Measurements from ENCODE around the gene WWC1. TPM values are rescaled to one million over a fixed set of nuclear protein-coding genes. Genes with fewer than 3 reads are reported as not detected.

WWC1 gene
- total RNA-seq, 1 experiment from 2014 or later, result 52.6 TPM

DNA sequence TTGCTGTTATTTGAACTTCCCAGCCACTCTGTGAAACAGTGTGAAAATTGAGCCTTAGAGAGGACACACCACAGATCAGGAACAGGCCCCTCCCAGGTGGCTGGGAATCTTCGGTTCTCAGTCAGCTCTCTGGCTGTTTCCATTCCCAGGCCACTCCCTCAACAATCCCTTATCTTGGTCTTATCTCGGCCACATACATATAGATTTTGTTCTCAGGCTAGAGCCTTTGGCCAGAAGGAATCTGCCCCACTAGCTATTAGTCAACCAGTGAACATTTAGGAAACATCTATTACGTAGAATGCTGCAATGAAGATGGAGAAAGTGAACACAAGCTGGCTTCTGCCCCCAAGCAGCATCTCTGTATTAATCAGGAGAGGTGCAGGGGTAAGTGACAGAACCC lies 21.0 kb upstream of the WWC1 start:
- no peaks in the 10 kb centered on the region for H3K9me2 ChIP-seq (ENCODE audit: insufficient read depth)
- TF ChIP-seq ATF3 (IDR thresholded peaks at IDR 0.05), result no peak
- TF ChIP-seq EGR1 (IDR thresholded peaks at IDR 0.05; ENCODE audit: low read depth), result no peak
- no peak for TF ChIP-seq ZFX (IDR thresholded peaks at IDR 0.05)
- TF ChIP-seq EZH2phosphoT487 (IDR thresholded peaks at IDR 0.05; ENCODE audit: borderline replicate concordance), result no peak
- no peak for TF ChIP-seq SIN3A (IDR thresholded peaks at IDR 0.05; ENCODE audit: low read depth)
- TF ChIP-seq POLR2A (IDR thresholded peaks at IDR 0.05; ENCODE audit: borderline replicate concordance, extremely low read depth, insufficient read depth, insufficient read length), result no peak
- TF ChIP-seq CEBPB (IDR thresholded peaks at IDR 0.05; ENCODE audit: low read depth), result no peak
- no peak for TF ChIP-seq TCF7L2 (IDR thresholded peaks at IDR 0.05; ENCODE audit: borderline replicate concordance, extremely low read depth, insufficient read depth, insufficient read length)
- TF ChIP-seq FOSL1 (IDR thresholded peaks at IDR 0.05; ENCODE audit: low read depth), result no peak
- TF ChIP-seq YY1 (IDR thresholded peaks at IDR 0.05; ENCODE audit: extremely low read depth, insufficient replicate concordance, low read depth, low read length), result no peak
- TF ChIP-seq, protein P1, sequence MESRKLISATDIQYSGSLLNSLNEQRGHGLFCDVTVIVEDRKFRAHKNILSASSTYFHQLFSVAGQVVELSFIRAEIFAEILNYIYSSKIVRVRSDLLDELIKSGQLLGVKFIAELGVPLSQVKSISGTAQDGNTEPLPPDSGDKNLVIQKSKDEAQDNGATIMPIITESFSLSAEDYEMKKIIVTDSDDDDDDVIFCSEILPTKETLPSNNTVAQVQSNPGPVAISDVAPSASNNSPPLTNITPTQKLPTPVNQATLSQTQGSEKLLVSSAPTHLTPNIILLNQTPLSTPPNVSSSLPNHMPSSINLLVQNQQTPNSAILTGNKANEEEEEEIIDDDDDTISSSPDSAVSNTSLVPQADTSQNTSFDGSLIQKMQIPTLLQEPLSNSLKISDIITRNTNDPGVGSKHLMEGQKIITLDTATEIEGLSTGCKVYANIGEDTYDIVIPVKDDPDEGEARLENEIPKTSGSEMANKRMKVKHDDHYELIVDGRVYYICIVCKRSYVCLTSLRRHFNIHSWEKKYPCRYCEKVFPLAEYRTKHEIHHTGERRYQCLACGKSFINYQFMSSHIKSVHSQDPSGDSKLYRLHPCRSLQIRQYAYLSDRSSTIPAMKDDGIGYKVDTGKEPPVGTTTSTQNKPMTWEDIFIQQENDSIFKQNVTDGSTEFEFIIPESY (IDR thresholded peaks at IDR 0.05; ENCODE audit: extremely low read depth, insufficient replicate concordance, low read length), result no peak
- TF ChIP-seq JUND (IDR thresholded peaks at IDR 0.05), result no peak
- TF ChIP-seq EZH2 (IDR thresholded peaks at IDR 0.05), result no peak
- TF ChIP-seq SRF (IDR thresholded peaks at IDR 0.05; ENCODE audit: low read depth), result no peak
- TF ChIP-seq CTCF (IDR thresholded peaks at IDR 0.05 in 2 of 3, conservative IDR thresholded peaks at IDR 0.05 in 1 of 3; ENCODE audit: borderline replicate concordance in 1 of 3, insufficient read depth in 1 of 3, low read depth in 2 of 3, low read length in 2 of 3), result no peak
- no peak for TF ChIP-seq CBX3 (IDR thresholded peaks at IDR 0.05; ENCODE audit: low read depth)
- TF ChIP-seq RAD21 (IDR thresholded peaks at IDR 0.05; ENCODE audit: low read depth), result no peak
- no peak for TF ChIP-seq MAX (IDR thresholded peaks at IDR 0.05)
- no peaks in the 10 kb centered on the region for H3K27me3 ChIP-seq (ENCODE audit: insufficient read depth, low read length)
- no TSS peak for BruUV-seq (replicated peaks)
- no peak for DNase-seq (ENCODE audit: low read depth, low spot score)
- peak overlapping the region; percentile 83 for H2AFZ ChIP-seq (ENCODE audit: low read depth, low read length, poor library complexity, severe bottlenecking)
- H3K79me2 ChIP-seq (ENCODE audit: insufficient read depth, low read length), result no peaks in the 10 kb centered on the region
- CTCF ChIA-PET, result interaction anchor here (0.7 to 2.0 kb wide), 4 partner anchors 139 to 216 kb away, joined by 3 to 17 read pairs (median 4); partner anchors contain the start of gene RARS1
- no peaks in the 10 kb centered on the region for H3K9me3 ChIP-seq (ENCODE audit: control insufficient read depth in 1 of 2, insufficient read depth in 1 of 2, low read depth in 1 of 2, low read length in 2 of 2)
- POLR2A ChIA-PET, result no interaction called here
- no peak overlapping the region for H3K9ac ChIP-seq (ENCODE audit: low read length)
- H3K4me3 ChIP-seq (replicated peaks in 1 of 2; ENCODE audit: low read depth in 1 of 2, low read length in 2 of 2), result no peak overlapping the region
- peaks cover 12 to 19% of the 10 kb centered on the region in 2 experiments; a peak in 3 of 4 replicates for H3K4me1 ChIP-seq (ENCODE audit: control insufficient read depth in 1 of 2, insufficient read depth in 2 of 2, low read length in 2 of 2)
- RAD21 ChIA-PET (ENCODE audit: low non-redundant PET in 1 of 2, low total read pairs in 2 of 2, uncharacterized antibody in 2 of 2, unreplicated experiment in 2 of 2), result interaction anchor here (0.9 to 1.4 kb wide), 2 partner anchors 31 to 151 kb away, joined by 3 read pairs; no protein-coding TSS in a partner anchor
- intact Hi-C loops (cut with micrococcal nuclease), result no loop called here
- H4K20me1 ChIP-seq (ENCODE audit: insufficient read depth), result no peaks in the 10 kb centered on the region
- no peak overlapping the region for H3K4me2 ChIP-seq (ENCODE audit: low read length)
- no peak overlapping the region for H3K27ac ChIP-seq (ENCODE audit: low read depth, low read length)
- ATAC-seq, result no peak
- H3K36me3 ChIP-seq (ENCODE audit: control insufficient read depth in 1 of 2, insufficient read depth in 2 of 2, low read length in 2 of 2), result no peaks in the 10 kb centered on the region
